ENCODE measurements around the gene ZNF862. TPM values are rescaled to one million over a fixed set of nuclear protein-coding genes. Genes with fewer than 3 reads are reported as not detected.

The ZNF862 gene
- total RNA-seq, 2 donors from 2014 or later, result 8.8 to 9.9 TPM

DNA sequence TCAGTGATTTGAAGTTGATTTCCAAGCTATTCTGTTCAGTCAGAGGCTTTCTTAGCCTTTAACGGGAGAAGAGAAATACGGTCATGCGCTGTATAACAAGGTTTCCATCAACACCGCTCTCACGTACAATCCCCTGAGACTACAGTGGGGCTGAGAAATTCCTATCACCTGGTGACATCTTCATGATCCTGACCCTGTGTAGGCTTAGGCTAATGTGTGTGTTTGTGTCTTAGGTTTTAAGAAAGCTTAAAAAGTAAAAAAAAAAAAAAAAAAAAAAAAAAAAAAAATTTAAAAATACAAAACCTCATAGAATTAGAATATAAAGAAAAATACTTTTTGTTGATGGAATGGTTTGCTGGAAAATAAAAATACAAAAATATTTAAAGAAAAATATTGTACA is 1.8 kb downstream of the ZNF862 start:
- H3K4me1 ChIP-seq, result peaks cover 11% of the 10 kb centered on the region
- no peak overlapping the region for H3K4me3 ChIP-seq
- no peaks in the 10 kb centered on the region for H3K36me3 ChIP-seq
- DNase-seq, result no peak
- no peaks in the 10 kb centered on the region for H3K27me3 ChIP-seq
- no peak overlapping the region for H3K9ac ChIP-seq (ENCODE audit: low read depth in 2 of 2, low read length in 2 of 2)
- H3K27ac ChIP-seq, result no peak overlapping the region
- no peaks in the 10 kb centered on the region for H3K9me3 ChIP-seq
- intact Hi-C loops (cut with DNase I), result no loop called here
- TF ChIP-seq, protein P1, sequence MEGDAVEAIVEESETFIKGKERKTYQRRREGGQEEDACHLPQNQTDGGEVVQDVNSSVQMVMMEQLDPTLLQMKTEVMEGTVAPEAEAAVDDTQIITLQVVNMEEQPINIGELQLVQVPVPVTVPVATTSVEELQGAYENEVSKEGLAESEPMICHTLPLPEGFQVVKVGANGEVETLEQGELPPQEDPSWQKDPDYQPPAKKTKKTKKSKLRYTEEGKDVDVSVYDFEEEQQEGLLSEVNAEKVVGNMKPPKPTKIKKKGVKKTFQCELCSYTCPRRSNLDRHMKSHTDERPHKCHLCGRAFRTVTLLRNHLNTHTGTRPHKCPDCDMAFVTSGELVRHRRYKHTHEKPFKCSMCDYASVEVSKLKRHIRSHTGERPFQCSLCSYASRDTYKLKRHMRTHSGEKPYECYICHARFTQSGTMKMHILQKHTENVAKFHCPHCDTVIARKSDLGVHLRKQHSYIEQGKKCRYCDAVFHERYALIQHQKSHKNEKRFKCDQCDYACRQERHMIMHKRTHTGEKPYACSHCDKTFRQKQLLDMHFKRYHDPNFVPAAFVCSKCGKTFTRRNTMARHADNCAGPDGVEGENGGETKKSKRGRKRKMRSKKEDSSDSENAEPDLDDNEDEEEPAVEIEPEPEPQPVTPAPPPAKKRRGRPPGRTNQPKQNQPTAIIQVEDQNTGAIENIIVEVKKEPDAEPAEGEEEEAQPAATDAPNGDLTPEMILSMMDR (IDR thresholded peaks at IDR 0.05), result no peak

DNA sequence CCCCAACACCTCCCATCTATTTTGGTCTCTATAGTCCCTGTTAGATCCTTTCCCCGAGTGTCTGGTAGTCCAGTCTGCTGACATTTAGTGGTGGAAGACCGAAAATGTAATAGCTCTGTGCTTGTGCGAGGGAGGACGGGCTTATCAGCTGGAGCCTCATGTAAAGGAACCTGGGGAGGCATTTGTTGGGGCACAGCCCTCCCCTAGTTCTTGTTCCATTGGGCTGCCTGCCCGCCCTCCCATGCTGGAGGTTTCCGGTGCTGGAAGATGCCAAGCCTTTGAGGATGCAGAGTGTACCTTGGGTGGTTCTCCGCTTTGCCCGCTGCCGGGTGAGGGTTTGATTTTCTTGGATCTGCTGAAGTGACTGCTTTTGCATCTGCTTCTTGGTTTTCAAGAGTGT is 5.4 kb downstream of the ZNF862 start:
- intact Hi-C loops (cut with DNase I), result no loop called here
- Histone ChIP-seq H3K27ac (no peak overlapping the region), H3K27me3 (no peaks in the 10 kb centered on the region), H3K9ac (ENCODE audit: low read depth in 2 of 2, low read length in 2 of 2) (no peak overlapping the region), H3K36me3 (no peaks in the 10 kb centered on the region), H3K4me1 (peaks cover 11% of the 10 kb centered on the region), H3K4me3 (no peak overlapping the region), H3K9me3 (no peaks in the 10 kb centered on the region)
- TF ChIP-seq, protein P1 (IDR thresholded peaks at IDR 0.05), result no peak
- no peak for DNase-seq

DNA sequence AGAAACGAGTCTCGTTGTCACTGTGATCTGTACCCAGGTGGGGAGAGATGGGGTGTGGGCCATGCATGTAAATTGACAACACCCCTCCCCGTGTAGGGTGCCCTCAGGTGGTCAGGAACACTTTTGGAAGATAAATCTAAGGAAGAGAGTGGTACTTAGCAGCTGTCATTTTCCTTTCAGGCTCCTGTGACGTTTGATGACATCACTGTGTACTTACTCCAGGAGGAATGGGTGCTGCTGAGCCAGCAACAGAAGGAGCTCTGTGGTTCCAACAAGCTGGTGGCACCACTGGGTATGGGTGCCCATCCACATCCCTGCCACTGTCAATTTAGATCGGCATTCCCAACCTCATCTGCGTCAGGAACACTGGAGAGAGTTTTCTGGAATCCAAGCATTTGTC is 6.3 kb downstream of the ZNF862 start:
- no peak overlapping the region for H3K4me3 ChIP-seq
- peaks cover 3% of the 10 kb centered on the region for H3K4me1 ChIP-seq
- H3K9me3 ChIP-seq, result no peaks in the 10 kb centered on the region
- no peak for DNase-seq
- peak overlapping the region in 1 of 2 donors; percentile 25 for H3K9ac ChIP-seq (ENCODE audit: low read depth in 2 of 2, low read length in 2 of 2)
- no peaks in the 10 kb centered on the region for H3K36me3 ChIP-seq
- intact Hi-C loops (cut with DNase I), result no loop called here
- H3K27ac ChIP-seq, result no peak overlapping the region
- no peaks in the 10 kb centered on the region for H3K27me3 ChIP-seq
- TF ChIP-seq, protein P1 (IDR thresholded peaks at IDR 0.05), result no peak

DNA sequence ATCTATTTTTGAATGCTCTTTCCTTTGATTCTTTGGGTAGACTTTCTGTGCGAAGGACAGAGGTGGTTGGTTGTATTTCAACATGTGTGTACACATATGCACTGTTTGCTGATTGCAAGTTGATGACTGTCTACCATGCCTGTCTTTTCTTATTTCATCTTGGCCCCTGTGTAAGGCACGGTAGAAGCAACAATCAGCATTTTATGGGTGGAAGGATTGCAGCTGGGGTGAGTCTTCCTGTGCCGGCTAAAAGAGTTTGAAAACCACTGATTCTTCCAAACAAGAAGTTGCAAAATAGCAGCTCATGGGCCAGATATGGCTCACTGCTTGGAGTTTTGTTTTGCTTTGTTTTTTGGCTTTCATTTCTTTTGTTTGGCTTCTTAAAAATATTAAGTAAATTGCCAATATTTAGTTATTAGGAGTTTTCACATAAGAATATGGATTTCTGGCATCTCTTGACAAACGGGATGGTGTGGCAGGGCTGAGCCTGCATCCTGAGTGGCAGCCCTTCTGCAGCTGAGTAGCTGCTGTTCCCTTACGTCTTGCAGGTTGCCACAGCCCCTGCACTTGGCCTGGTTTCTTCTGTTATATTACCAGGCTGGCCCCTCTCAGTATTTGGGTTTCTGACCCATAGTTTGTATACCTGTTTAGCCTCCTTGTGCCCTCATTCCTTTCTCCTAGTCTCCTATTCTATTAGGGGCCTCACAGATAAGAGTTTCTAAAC is 7.2 kb downstream of the ZNF862 start:
- Histone ChIP-seq H3K4me1 (no peaks in the 10 kb centered on the region), H3K36me3 (no peaks in the 10 kb centered on the region), H3K27ac (no peak overlapping the region), H3K27me3 (no peaks in the 10 kb centered on the region), H3K4me3 (no peak overlapping the region), H3K9me3 (no peaks in the 10 kb centered on the region), H3K9ac (ENCODE audit: low read depth in 2 of 2, low read length in 2 of 2) (no peak overlapping the region)
- TF ChIP-seq, protein P1 (IDR thresholded peaks at IDR 0.05), result no peak
- intact Hi-C loops (cut with DNase I), result no loop called here
- DNase-seq, result no peak

DNA sequence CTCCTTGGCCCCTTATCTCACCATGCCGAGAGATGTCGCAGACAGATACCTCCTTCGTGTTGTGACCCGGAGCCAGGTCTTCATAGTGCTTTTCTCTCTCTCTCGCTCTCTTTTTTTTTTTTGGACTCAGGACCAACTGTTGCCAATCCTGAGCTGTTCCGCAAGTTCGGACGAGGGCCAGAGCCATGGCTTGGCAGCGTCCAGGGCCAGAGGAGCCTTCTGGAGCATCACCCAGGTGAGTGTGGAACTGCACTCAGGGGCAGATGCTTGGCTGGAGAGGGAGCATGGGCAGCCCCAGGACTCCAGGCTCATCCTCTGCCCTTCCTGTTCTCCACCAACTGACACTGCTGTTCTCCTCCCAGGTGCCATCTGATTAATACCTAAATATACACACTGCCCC is 7.8 kb downstream of the ZNF862 start:
- intact Hi-C loops (cut with DNase I), result no loop called here
- TF ChIP-seq, protein P1 (IDR thresholded peaks at IDR 0.05), result no peak
- no peak overlapping the region for H3K9ac ChIP-seq (ENCODE audit: low read depth in 2 of 2, low read length in 2 of 2)
- no peak overlapping the region for H3K27ac ChIP-seq
- no peaks in the 10 kb centered on the region for H3K9me3 ChIP-seq
- DNase-seq, result no peak
- no peaks in the 10 kb centered on the region for H3K4me1 ChIP-seq
- H3K27me3 ChIP-seq, result no peaks in the 10 kb centered on the region
- H3K36me3 ChIP-seq, result no peaks in the 10 kb centered on the region
- no peak overlapping the region for H3K4me3 ChIP-seq

Data from colonic mucosa (tissue), 4 donors.